HG03025 (cell line): ENCODE measurements around the gene PARD3B.

Experiments
- ATAC-seq: cut with Tn5 transposase; IDR thresholded peaks from one replicate; pipeline ENCODE4 v1.9.1; 2021; ENCODE audit warnings: mild to moderate bottlenecking, moderate library complexity; ENCODE audit not compliant: unreplicated experiment, low FRiP score

The PARD3B gene

DNA sequence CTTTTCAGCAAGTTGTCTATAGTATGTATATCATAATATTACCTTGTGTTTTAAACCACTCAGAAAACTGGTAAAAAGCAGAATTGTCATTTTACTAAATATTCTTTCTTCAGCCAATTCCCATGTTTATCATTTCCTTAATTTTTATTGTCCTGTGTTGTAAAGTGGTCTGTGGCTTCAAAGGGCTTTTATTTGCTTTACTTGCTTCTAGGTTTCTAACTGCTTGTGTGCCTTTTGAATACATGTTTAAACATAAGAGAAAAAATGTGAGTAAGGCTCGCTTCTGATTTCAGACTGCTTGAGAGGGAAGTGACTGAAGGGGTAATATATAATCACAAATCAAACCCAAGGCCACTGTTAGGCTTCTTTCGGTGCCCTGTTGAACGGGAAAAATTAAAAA lies 729.5 kb downstream of the PARD3B start:
- ATAC-seq = no peak

GRCh38 chr2:205276116-205276777 lies 731.0 kb downstream of the PARD3B start:
- ATAC-seq = no peak

DNA sequence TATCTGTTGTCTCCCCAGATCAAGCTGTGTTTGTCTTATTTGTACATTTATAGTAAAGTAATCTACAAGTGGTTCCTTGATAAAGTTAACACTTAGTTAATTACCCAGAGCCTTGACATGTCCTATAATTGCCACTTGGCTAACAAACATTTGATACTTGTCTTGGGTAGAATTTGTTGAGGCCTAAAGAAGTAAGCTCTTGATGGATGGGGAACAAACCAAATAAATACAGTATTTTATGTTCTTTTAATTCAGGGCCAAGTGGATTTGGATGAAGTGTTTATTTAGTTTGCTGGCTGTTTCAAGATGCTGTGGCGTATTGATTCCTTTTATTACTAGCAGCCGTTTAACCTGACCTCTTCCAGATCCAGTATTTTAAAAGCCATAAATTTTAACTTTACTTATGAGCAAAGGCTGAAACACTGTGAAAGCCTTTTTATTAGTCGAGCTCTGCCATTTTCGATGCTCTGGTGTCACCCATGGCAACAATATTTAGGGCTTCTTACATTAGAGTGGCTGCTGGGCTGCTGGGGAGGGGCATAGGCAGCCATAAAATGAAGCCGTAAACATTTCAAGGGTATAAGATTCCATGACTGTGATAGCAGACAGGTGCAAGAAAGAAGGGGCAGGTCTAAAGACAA lies 735.4 kb downstream of the PARD3B start:
- no peak for ATAC-seq

GRCh38 chr2:205283736-205284270 lies 738.5 kb downstream of the PARD3B start:
- no peak for ATAC-seq

- no peak for ATAC-seq
Measured at GRCh38 chr2:205284334-205284733, 739.1 kb downstream of the PARD3B start.

DNA sequence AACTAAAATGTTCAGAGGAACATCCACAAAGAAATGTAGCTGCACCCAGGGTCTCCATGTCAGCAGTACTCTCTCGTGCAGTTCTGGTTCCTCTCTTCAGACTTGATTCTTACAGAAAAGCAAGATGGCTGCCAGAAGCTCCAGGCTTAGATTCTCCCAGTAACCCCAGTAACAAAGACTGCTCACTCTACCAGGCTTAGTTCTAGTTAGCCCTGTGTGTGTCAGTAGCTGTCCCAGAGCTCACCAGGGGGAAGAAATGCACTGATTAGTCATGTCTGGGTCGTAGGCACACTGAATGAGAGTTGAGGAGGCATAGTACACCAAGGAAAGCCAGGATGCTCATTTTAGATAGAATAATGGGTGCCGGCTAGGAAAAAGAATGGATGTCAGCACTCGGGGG lies 742.0 kb downstream of the PARD3B start:
- no peak for ATAC-seq

- no peak for ATAC-seq
Measured at GRCh38 chr2:205288686-205289085, 743.4 kb downstream of the PARD3B start.

GRCh38 chr2:205290299-205290698 lies 745.0 kb downstream of the PARD3B start:
- no peak for ATAC-seq

GRCh38 chr2:205292665-205293295 lies 747.5 kb downstream of the PARD3B start:
- no peak for ATAC-seq

DNA sequence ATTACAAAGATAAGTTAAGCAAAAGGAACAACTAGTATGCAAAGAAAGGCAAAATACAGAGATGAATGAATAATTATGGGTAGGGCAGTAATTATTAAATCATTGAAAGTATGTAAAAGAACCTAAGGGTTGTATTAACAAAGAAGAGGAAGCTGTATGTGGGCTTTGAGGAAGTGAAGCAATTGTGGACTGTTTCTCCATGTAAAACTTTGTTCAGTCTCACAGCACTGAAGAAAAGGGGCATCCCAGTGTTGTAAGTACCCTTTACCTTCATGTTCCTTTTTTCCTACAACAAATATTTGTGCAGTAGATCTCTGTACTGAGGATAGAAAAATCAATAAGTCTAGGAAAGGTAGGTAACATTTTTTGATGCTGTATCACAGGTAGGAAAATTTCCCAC lies 748.3 kb downstream of the PARD3B start:
- ATAC-seq = no peak

DNA sequence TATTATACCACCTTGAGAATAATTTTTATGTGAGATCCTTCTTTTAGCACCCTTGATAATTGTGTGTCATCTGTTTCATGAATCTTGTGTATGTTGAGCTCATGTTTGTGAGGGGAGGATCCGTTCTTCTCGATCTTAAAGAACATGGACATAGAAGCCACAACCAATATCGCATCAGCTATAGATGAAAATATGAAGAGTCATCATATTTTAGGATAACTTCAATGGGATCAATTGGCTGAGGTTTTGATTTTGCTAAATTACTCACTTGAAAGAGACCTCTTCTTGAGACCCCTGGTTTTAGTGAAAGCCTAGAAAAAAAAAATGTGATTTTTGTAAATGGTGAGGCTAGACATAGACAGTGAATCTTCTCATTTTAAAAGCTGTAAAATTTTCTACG lies 751.7 kb downstream of the PARD3B start:
- ATAC-seq = no peak

GRCh38 chr2:205297368-205297767 lies 752.1 kb downstream of the PARD3B start:
- no peak for ATAC-seq

DNA sequence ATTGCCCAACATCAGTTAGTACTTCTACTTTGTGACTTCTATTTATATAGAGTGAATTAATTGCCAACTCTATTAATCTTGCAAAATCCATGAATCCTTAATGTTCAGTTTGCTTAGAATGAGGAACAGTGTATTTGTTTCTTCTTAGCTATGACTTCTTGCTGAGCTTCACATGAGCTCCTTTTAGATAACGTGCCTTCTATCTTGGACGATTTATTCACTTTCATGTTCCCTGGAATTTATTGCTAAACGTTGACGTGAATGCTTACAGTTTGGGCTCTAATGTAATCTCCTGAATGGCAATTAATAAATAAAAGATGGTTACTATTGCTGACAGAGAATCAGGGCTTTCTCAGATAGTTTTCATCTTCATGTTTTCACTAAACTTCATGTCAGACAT lies 752.6 kb downstream of the PARD3B start:
- ATAC-seq = no peak

- no peak for ATAC-seq
Measured at GRCh38 chr2:205311201-205311600, 765.9 kb downstream of the PARD3B start.

DNA sequence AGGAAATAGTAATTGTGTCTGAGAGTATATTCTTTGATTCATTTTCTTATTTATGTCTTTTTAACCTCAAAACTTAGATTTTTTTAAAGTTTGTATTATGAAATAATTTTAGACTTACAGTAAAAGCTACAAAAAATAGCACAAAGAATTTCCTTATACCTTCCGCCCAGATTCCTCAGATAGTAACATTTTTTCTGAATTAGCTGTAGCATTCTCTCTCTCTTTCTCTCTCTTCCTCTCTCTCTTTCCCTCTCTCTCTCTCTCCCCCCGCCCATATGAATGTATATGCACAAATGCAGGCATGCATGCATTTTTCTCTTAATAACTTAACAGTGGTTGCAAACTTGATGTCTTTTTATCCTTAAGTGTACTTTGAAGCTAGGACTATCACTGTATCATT lies 776.0 kb downstream of the PARD3B start:
- ATAC-seq = no peak

GRCh38 chr2:205323929-205324328 lies 778.7 kb downstream of the PARD3B start:
- no peak for ATAC-seq

GRCh38 chr2:205324355-205324754 lies 779.1 kb downstream of the PARD3B start:
- ATAC-seq = no peak

DNA sequence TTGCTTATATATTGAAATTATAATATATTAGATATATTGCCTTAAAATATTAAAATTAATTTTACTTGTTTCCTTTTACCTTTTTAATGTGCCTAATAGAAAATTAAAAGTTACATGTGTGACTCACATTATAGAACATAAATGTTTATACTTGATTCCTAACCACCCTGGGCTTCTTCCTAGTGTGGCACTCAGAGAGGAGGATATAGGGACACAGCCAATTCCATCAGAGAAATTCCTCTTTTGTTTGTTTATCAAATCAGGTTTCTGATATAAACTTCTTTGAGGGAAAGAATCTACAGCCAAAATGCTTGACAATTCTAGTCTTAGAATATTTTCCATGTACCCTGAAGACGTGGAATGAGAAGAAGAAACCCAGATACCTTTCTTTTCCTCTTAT lies 788.1 kb downstream of the PARD3B start:
- no peak for ATAC-seq

DNA sequence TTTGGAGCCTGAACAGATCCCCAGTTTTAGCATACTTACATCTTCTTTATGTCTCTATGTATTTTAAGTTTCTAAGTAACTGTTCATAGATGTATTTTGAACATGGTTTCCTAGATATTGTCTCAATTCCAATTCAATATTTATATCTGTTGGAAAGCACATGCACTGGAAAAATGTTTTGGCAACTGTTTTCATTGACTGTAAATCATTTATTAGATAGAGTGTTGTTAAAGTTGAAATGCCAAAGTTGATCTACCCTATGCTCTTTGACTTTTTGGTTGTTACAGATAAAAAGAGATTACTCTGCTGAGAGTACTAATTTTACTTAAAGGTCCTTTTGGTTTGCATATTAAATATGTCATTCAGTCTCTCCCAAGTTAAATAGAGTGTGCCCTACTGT lies 792.0 kb downstream of the PARD3B start:
- ATAC-seq = no peak

DNA sequence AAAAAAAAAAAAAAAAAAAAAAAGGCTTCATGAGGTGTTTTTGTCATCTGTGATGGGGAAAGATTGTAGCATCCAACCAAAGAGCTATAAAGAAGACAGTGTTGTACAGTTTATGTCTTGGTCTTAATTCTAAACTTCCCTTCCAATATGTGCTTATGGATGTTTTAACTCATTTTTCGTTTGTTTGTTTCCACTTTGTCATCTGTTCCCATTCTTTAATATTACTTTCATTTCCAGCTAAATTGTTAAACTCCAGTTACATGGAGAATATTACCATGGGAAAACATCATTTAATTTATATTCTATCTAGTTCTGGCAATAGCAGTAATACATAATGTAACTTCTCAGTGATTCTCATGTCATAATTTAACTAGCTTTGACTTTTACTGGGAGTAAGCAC lies 792.9 kb downstream of the PARD3B start:
- no peak for ATAC-seq

DNA sequence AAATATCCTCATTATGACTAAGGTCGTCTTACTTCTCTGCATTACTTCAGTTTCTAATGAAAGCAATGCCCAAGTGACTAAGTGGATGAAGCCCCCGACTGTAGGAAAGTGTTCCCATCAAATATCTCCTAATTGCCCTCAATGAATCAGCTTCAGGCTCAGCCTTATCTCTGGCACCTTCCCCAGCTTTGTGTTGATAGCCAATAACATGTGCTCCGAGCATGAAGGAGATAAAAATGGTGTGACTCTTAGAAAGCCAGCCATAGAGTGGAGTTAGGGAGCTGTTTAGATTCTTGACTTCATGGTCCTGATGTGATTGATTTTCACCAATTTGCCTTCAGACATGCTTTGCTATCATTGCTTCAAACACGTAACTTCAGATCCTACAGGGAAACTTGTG lies 797.8 kb downstream of the PARD3B start:
- ATAC-seq = no peak

DNA sequence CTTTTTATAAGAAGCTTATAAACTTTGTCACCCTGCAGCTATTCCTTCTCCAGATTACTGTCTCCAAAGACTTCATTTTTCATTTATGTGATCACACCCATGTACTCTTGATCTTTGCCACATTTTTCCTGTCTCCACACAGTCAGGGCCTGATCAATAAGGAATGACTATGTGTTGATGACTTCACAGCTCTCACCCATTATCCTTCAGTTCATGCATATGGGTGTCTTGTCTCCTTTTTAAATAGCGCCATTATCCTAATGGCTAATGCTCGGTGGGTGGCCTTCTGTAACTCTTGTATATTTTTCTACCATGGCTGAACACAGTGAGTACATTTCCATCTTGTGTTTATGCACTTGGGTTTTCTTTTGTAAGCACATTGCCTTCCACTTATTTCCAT lies 801.4 kb downstream of the PARD3B start:
- ATAC-seq = no peak
